HEK293T (cell line): ENCODE data around the gene APOL1.

ENCODE experiments used
- CTCF ChIA-PET: fragments of 350-600 bp; formaldehyde crosslinking; extraction: SDS; loops from one replicate; lab custom pipeline; 2021; ENCODE audit warnings: antibody characterized with exemption, inconsistent platforms; lab: Yijun Ruan, JAX
- POLR2A ChIA-PET: fragments of 350-600 bp; formaldehyde crosslinking; extraction: SDS; loops from one replicate; lab custom pipeline; 2020; ENCODE audit warnings: antibody characterized with exemption, inconsistent platforms; lab: Yijun Ruan, JAX
- DNase-seq: peaks from one replicate; pipeline ENCODE4 v3.0.0; 2012; ENCODE audit warnings: mixed read lengths; ENCODE audit errors: extremely low spot score
- ARNT ChIP-seq: fragments of 450-650 bp; IDR thresholded peaks from 2 replicates; pipeline ENCODE4 v1.6.1; 2017; ENCODE audit warnings: mild to moderate bottlenecking
- BHLHE40 ChIP-seq: fragments of 450-650 bp; IDR thresholded peaks from 2 replicates; pipeline ENCODE4 v1.6.1; 2016; ENCODE audit warnings: mild to moderate bottlenecking, moderate library complexity, borderline replicate concordance
- CTBP1 ChIP-seq: fragments of 450-650 bp; IDR thresholded peaks from 2 replicates; pipeline ENCODE4 v1.6.1; 2016; ENCODE audit warnings: borderline replicate concordance
- ELF4 ChIP-seq: fragments of 450-650 bp; IDR thresholded peaks from 2 replicates; pipeline ENCODE4 v1.6.1; 2017; ENCODE audit warnings: antibody characterized with exemption
- FOXA1 ChIP-seq: fragments of 450-650 bp; IDR thresholded peaks from 2 replicates; pipeline ENCODE4 v1.6.1; 2016; ENCODE audit warnings: mild to moderate bottlenecking
- FOXK2 ChIP-seq: fragments of 450-650 bp; IDR thresholded peaks from 2 replicates; pipeline ENCODE4 v1.6.1; 2016; ENCODE audit warnings: mild to moderate bottlenecking
- FOXM1 ChIP-seq: fragments of 450-650 bp; IDR thresholded peaks from 2 replicates; pipeline ENCODE4 v1.6.1; 2017; ENCODE audit warnings: mild to moderate bottlenecking, borderline replicate concordance
- HDGF ChIP-seq: fragments of 450-650 bp; IDR thresholded peaks from 2 replicates; pipeline ENCODE4 v1.6.1; 2017; ENCODE audit warnings: antibody characterized with exemption, borderline replicate concordance
- L3MBTL2 ChIP-seq: fragments of 450-650 bp; conservative IDR thresholded peaks from 2 replicates; pipeline ENCODE4 v1.6.1; 2016; ENCODE audit warnings: mild to moderate bottlenecking
- LEF1 ChIP-seq: fragments of 450-650 bp; IDR thresholded peaks from 2 replicates; pipeline ENCODE4 v1.6.1; 2017; ENCODE audit warnings: mild to moderate bottlenecking, borderline replicate concordance
- NFRKB ChIP-seq: fragments of 450-650 bp; IDR thresholded peaks from 2 replicates; pipeline ENCODE4 v1.6.1; 2016; ENCODE audit warnings: mild to moderate bottlenecking, moderate library complexity
- SP1 ChIP-seq: fragments of 450-650 bp; IDR thresholded peaks from 2 replicates; pipeline ENCODE4 v1.6.1; 2017
- SUZ12 ChIP-seq: fragments of 450-650 bp; IDR thresholded peaks from 2 replicates; pipeline ENCODE4 v1.6.1; 2016; ENCODE audit warnings: mild to moderate bottlenecking
- TARDBP ChIP-seq: fragments of 450-650 bp; IDR thresholded peaks from 2 replicates; pipeline ENCODE4 v1.6.1; 2016
- ZNF384 ChIP-seq: fragments of 450-650 bp; IDR thresholded peaks from 2 replicates; pipeline ENCODE4 v1.6.1; 2016
- TF ChIP-seq, protein P1 (sequence below): fragments of 450-650 bp; IDR thresholded peaks from 2 replicates; pipeline ENCODE4 v1.6.1; 2016

APOL1 gene

DNA sequence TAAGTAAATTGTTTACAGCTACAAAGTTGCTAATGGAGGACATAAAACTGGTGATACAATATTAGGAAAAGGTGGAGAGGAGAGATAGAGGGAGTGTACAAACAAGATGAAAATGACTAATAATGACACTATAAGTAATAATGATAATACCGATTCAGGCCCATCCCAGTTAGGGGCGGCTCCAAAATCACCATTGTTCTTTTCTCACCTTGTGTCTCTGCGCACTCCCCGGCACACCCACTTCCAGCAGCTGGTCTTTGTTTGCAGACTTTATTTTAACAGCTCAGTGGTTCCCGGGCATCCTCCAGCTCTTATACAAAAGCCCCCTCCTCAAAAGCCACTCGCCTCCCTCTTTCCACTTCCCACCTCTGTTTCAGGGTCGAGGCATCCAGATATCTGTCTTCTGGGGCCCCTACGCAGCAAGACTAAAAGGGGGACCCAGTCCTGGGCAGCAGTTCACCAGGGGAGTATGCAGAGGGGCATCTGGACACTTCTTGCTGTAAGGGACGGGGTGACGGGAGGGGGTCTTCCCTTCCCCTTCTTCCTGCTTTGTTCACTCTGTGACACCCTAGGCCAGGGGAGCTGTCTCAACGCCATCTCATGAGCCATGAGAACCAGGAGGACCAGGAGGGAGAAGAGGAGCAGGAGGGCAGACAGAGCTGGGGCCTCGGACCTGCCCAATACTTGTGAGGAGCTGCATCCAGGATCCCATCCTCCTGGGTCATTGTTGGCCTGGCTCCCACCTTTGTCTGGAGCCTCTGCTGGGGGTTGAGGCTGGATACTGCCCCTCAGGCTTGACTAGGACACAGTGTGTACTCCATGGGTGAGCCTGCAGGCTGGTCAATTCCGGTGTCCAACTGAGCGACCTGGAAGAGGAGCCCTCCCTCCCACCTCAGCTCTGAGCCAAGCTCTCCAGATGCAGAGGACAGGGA is 16.3 kb upstream of the APOL1 start:
- POLR2A ChIA-PET = interaction anchor here (1.0 kb wide), 1 partner anchor 245 kb away, joined by 3 read pairs; the partner anchor contains the start of gene TXN2
- CTCF ChIA-PET = interaction anchor here (1.4 to 1.8 kb wide), 2 partner anchors 41 to 49 kb away, joined by 3 to 4 read pairs; no protein-coding TSS in a partner anchor
- DNase-seq = no peak
- no peak for TF ChIP-seq HDGF
- TF ChIP-seq CTBP1 = no peak
- TF ChIP-seq SUZ12 = no peak
- no peak for TF ChIP-seq FOXA1
- no peak for TF ChIP-seq SP1
- TF ChIP-seq, protein P1, sequence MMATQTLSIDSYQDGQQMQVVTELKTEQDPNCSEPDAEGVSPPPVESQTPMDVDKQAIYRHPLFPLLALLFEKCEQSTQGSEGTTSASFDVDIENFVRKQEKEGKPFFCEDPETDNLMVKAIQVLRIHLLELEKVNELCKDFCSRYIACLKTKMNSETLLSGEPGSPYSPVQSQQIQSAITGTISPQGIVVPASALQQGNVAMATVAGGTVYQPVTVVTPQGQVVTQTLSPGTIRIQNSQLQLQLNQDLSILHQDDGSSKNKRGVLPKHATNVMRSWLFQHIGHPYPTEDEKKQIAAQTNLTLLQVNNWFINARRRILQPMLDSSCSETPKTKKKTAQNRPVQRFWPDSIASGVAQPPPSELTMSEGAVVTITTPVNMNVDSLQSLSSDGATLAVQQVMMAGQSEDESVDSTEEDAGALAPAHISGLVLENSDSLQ = no peak
- no peak for TF ChIP-seq FOXK2
- TF ChIP-seq TARDBP = no peak
- no peak for TF ChIP-seq ARNT
- no peak for TF ChIP-seq ZNF384
- TF ChIP-seq NFRKB = no peak
- no peak for TF ChIP-seq BHLHE40
- no peak for TF ChIP-seq ELF4
- no peak for TF ChIP-seq LEF1
- TF ChIP-seq FOXM1 = no peak
- no peak for TF ChIP-seq L3MBTL2

DNA sequence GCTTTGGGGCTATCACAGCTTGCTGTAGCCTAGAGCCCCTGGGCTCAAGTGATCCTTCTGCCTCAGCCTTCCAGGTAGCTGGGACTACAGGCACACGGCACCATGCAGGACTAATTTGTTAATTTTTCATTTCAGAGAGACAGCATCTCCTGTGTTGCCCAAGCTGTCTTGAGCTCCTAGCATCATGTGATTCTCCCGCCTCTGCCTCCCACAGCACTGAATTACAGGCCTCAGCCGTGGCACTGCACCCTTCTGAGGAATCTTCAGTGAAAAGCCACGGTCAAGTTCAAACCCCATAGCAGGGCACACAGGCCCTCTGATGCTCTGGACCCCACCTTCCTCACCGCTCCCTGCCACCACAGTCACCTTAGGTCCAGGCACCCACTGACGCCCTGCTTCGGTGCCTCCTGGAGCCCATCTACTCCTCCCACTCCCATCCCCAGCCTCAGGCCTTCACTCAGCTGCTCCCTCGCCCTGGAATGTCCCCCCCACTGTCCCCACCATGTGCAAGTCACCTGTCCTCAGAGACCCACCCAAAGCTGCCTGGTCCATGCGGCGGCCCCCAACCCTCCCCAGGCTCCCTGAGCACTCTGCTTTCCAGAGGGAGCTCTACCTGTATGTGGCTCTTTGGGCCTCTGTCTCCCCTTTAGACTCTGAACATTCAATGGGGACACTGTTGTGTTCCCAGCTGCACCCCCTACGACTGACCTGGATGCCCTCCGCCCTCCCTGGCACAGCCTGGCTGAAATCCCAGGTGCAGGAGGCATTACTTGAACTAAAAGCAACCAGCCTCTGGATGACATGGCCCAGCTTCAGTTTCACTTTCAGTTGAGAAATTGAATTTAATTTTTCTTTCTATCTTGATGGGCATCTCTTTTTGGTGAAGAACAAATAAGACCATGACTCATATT is 15.2 kb upstream of the APOL1 start:
- POLR2A ChIA-PET = interaction anchor here (0.6 to 1.0 kb wide), 2 partner anchors 244 to 536 kb away, joined by 3 read pairs; partner anchors contain the start of gene TXN2
- no peak for DNase-seq
- CTCF ChIA-PET = interaction anchor here (0.8 to 1.8 kb wide), 3 partner anchors 40 to 97 kb away, joined by 3 to 4 read pairs (median 3); no protein-coding TSS in a partner anchor
- no peak for TF ChIP-seq BHLHE40

DNA sequence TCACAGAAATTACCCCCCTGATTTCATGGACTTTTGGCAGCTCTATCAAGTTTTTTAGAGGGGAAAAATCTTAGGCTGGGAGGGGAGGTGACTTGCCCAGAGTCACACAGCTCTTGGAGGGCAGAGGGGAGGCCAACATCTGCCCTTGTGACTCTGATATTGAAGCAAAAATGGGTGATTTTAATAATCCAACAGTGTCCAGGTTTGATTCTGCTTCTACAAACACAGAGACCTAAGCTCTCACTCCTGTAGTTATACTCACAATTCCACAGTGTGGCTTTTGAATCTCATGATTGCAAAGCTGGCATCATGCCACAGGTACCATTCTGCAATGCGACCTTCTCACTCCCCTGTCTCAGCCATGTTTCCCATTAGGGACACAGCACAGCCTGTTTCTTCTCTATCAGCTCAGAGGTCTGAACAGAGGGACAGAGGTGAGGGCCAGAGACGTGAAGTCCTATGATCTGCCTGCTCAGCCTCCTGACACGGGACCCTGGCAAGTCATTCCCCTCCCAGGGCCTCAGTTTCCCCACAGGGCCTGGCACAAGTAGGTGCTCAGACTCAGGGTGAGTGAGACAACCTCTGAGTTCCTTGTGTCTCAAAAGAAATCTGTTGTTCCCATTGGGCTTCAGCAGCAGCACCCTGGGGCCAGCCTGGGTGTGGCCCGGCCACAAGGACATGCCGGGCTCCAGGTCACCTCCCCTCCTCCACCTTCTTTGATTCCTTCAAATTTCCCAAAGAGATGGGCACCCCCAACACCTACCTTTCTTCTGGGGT is 14.4 kb upstream of the APOL1 start:
- ChIA-PET CTCF (interaction anchor here (0.6 to 1.4 kb wide), 10 partner anchors 10 to 164 kb away, joined by 3 to 10 read pairs (median 3); partner anchors contain the start of gene APOL1), POLR2A (interaction anchor here (0.6 to 2.0 kb wide), 20 partner anchors 10 to 618 kb away, joined by 3 to 13 read pairs (median 3); partner anchors contain the start of genes APOL1, FOXRED2 and TXN2)
- TF ChIP-seq NFRKB = no peak
- DNase-seq = no peak

DNA sequence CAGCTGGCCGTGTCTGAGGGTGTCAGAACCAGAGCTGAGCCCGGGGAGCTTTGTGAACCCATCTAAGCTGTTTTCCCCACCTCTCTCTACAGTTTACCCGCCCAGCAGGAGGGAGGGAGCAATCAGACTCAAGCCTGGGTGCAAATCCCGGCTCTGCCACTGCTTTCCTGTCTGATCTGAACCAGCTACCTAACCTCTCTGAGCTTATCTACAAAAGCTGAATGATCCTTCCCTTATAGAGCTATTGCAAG is 13.9 kb upstream of the APOL1 start:
- DNase-seq = no peak
- ChIA-PET CTCF (interaction anchor here (0.6 to 1.4 kb wide), 9 partner anchors 11 to 165 kb away, joined by 3 to 10 read pairs (median 3); partner anchors contain the start of genes APOL1 and APOL4), POLR2A (interaction anchor here (0.6 to 2.0 kb wide), 20 partner anchors 10 to 618 kb away, joined by 3 to 13 read pairs (median 3); partner anchors contain the start of genes APOL1, FOXRED2 and TXN2)
- TF ChIP-seq HDGF (no peak), SP1 (no peak), ELF4 (no peak), CTBP1 (no peak), LEF1 (no peak), L3MBTL2 (no peak), ZNF384 (no peak), TARDBP (no peak)
- TF ChIP-seq, protein P1 = no peak

DNA sequence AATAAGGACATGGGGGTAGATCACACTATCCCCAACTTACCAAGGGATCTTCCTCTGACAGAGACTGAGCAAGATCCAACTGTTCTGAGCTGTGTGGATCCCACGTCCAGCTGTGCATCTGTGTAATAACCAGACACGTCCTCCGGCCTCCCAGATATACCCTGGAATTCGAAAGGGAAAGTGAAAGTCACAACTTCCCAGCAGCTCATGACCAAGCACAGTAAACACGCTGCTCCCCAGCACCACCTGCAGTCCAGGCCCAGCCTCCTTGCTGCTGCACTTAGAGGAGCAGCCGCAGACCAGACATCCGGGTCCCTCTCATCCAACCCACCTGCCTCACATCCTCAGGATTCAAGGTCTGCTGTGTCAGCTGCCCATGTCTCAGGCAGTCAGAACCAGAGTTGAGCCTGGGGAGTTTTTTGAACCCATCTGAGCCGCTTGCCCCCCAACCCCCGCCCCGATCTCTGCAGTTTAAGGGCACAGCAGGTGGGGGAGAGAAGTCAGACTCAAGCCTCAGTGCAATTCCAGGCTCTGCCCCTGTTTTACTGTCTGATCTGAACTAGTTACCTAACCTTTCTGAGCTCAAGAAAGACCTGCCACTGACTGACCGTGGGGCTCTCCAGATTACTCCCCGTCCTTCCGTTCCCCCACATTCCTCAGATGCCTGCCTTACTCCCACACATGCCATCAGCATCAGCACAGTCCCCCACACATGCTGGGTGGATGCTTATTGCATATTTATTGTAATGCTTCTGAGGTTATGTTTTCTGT is 13.3 kb upstream of the APOL1 start, which contains the start of gene APOL2:
APOL2 (minus strand) TSS at position 127 of the 771 bp plus-strand sequence. CDS start 6,365 bp downstream, outside the sequence.
- TF ChIP-seq FOXK2 (peak; percentile 85), CTBP1 (no peak), FOXA1 (no peak), SP1 (no peak), ARNT (no peak), ELF4 (no peak), L3MBTL2 (peak; percentile 64), SUZ12 (no peak), LEF1 (no peak), ZNF384 (no peak), FOXM1 (peak; percentile 45; the same call in 1 of the 2 replicates)
- ChIA-PET CTCF (interaction anchor here (0.6 to 1.4 kb wide), 9 partner anchors 11 to 165 kb away, joined by 3 to 10 read pairs (median 3); partner anchors contain the start of genes APOL1 and APOL4), POLR2A (interaction anchor here (0.6 to 2.0 kb wide), 19 partner anchors 10 to 619 kb away, joined by 3 to 13 read pairs (median 3); partner anchors contain the start of genes APOL1 and TXN2)
- DNase-seq = peak; percentile 94
